HG03280 (cell line): ENCODE data around the gene C5orf34.
A peak's percentile ranks its signal among the peaks of the same experiment; 100 is the strongest.
"Not testable (repeated sequence)": the region's sequence is repeated elsewhere in the genome, so short reads cannot be mapped to it uniquely, and the experiment has no call there.

Source experiments
- ATAC-seq: cut with Tn5 transposase; IDR thresholded peaks from one replicate; pipeline ENCODE4 v1.9.1; 2021; ENCODE audit warnings: mild to moderate bottlenecking, moderate library complexity; ENCODE audit not compliant: unreplicated experiment

C5orf34 gene

DNA sequence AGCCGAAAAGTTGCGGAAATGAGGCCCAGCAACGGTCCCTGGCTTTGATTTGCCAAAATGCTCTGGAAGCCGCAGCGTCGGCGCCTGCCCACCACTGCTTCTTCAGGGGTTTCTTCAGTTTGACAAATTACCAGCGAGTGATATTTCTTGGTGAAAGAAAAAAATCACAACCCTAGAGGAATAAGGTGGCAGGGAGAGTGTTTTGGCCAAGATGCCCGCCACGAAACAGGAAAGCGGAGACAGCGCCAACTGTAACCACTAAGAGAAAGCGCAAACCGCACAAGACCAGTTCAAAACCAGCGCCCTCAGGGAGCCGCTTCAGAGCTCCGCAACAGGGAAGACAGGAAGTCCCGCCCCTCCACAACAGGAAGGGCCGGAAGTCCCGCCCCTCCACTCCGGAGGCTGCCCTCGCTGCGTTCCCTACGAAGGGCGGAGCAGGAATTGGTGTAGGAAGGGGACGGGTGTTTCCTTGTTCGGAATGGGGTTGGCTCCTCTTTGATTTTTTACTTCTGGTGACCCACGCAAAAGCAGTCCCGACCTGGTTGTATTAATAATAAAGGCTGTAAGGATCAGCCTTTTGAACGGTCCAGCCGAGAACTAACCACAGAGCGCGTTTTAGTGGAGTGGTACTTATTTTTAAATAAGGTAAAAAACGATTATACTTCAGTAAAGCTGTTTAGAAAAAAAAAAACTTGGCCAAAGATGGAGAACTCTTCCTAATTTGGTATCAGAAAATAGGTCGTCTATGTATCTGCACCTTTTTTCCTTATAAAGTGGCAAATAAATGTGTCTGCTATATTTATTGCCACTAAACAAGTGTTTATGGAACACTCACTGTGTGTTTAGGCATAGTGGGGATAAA, at the start of gene C5orf34:
Gene C5orf34, minus strand, starts transcription at position 333 of the 862 bp plus-strand sequence. CDS start 5,809 bp downstream, outside the sequence.
- peak; percentile 99 for ATAC-seq

GRCh38 chr5:43564289-43564850, 49.4 kb upstream of the C5orf34 start:
- ATAC-seq: no peak

DNA sequence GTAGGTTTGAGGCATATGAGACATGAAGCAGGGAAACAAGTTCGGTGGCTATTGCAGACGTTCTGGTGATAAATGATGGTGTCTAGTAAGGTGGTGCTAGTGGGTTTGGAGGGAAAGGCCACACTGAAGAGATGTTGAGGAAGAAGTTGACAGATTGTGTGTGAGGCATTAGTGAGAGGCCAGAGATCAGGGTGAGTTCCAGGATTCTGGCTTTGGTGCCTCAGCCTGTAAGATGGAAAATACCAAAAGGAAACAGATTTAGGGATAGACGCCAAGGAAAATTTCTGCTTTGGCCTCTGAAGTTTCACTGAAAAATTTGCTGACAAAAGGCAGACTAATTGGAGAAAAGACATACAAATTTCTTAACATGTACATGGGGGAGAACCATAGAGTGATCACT, 48.4 kb upstream of the C5orf34 start:
- no peak for ATAC-seq

DNA sequence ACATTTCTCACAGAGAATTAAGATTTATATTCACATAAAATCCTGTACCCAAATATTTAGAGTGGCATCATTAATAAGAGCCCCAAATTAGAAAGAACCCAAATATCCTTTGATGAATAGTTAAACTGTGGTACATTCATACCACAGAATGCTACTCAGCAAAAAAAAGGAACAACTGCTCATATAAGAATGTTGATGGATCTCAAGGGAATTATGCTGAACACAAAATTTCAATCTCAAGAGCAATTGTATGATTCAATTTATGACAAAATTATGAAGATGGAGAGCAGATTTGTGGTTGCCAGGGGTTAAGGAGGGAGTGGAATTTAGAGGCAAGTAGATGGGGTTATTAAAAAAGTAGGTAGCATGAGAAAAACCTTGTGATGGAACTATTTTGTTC, 46.4 kb upstream of the C5orf34 start:
- no peak for ATAC-seq

- ATAC-seq: no peak
These were observed 45.2 kb upstream of the C5orf34 start for GRCh38 chr5:43560128-43560527.

GRCh38 chr5:43556857-43557542, 42.1 kb upstream of the C5orf34 start, which contains the start of gene PAIP1:
Gene PAIP1, minus strand, starts transcription at chr5:43557077. Its CDS starts 231 bp downstream, at chr5:43556846.
- ATAC-seq: peak; percentile 74

DNA sequence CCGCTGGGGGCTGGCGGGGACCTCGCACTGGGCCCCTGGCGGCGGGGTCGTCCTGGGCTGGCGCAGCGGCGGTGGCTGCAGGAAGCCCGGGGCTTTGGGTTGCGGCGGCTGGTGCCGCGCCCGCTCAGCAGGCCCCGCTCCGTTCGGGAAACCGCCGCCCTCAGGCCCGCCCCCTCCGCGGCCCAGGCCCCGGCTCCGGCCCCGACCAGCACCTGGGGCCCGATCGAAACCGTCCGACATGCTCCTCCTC, 41.6 kb upstream of the C5orf34 start:
- peak; percentile 93 for ATAC-seq

GRCh38 chr5:43555895-43556606, 41.1 kb upstream of the C5orf34 start:
- ATAC-seq: peak; percentile 0

- ATAC-seq: no peak
These were observed 39.5 kb upstream of the C5orf34 start for GRCh38 chr5:43554497-43554896.

DNA sequence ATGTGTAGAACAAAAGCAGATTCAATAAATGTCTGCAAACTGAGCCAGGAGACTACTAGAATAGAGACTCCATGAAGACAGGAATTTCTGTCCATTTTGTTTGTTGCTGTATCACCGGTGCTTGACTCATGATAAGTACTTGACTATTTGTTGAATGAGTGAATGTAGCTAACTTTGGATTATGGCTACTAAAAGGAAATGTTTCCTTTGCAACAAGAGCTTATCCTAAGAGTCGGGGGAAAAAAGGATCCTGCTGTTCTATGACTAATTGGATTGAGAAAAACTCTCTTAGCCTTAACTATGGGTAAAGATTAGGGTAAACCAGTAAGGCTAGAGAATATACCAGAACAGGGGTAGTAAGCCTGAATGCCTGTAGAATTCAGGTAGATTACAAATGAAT, 38.4 kb upstream of the C5orf34 start:
- ATAC-seq: no peak

GRCh38 chr5:43551731-43552130, 36.8 kb upstream of the C5orf34 start:
- no peak for ATAC-seq

- not testable (repeated sequence) for ATAC-seq
These were observed 34.3 kb upstream of the C5orf34 start for GRCh38 chr5:43549272-43549671.

DNA sequence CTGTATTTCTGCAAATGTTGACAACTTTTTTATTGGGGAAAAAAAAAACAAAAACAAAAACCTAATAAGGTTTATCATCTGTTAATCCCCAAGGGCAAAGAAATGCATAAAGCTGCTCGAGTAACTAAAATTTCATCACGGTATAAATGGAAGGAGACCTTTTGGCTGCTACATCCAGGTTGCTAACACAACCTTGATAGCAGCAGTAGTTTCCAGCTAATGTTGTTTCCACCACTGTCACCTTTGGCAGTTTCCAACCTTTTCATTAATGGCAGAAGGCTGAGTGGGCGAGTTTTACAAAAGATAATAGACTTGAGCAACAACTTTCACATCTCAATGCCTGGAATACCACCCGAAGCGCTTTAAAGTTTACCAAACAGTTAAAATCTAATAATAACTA, 33.4 kb upstream of the C5orf34 start:
- no peak for ATAC-seq

DNA sequence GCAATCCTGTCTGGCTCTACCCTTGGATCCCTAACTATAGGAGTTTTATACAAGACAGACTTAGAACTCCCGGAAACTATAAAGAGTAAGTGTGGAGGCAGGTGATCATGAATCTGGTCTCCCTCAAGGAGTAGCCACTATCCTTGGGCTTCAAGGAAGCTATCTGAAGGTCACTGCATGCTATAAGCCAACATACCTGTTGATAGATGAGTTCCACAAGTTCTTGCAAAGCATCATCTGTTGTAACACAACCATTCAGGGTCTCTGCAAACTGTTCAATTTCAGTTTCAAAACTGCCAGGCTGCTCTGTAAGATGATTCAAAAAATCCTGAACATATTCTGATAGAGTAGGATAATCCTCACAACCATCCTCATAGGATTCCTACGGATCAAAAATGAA, 32.6 kb upstream of the C5orf34 start:
- no peak for ATAC-seq

- no peak for ATAC-seq
These were observed 28.5 kb upstream of the C5orf34 start for GRCh38 chr5:43543434-43543833.

DNA sequence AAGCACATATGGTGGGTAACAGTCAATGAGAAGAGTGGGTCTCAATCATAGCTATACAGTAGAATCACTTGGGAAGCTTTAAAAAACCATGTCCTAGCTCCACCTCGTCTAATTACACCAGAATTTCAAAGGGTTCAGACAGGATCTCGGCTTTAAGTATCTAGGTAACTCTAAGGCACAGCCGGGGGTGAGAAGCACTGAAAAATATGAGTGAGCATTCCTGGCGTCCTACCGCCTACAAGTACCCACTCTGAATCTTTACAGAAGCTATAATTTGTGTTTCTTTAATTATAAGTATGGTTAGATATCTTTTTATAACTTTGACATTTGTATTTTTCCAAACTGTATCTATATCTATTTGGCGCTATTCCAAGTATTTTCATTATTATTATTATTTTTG, 25.8 kb upstream of the C5orf34 start:
- ATAC-seq: no peak

GRCh38 chr5:43536972-43537371, 22.0 kb upstream of the C5orf34 start:
- no peak for ATAC-seq

DNA sequence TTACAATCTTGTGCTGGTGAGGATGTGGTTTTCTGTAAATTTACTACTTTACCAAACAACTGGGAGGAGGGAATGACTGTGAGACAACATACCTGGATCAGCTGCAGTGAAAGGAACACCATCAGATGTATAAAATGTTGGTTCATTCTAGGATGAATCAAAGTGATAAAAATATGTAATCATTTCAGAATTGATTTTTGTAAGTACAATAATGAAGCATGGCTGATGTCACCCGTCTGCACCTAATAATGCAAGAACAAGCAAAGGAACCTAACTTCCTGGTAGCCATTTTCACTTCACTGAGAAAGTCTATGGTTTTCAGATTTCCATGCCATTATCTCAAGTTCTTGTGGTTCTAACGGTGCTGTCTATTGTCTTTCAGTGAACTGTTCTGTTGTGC, 18.7 kb upstream of the C5orf34 start:
- ATAC-seq: no peak

- ATAC-seq: no peak
These were observed 15.7 kb upstream of the C5orf34 start for GRCh38 chr5:43530648-43531047.

GRCh38 chr5:43523662-43524072, 8.7 kb upstream of the C5orf34 start:
- ATAC-seq: no peak

DNA sequence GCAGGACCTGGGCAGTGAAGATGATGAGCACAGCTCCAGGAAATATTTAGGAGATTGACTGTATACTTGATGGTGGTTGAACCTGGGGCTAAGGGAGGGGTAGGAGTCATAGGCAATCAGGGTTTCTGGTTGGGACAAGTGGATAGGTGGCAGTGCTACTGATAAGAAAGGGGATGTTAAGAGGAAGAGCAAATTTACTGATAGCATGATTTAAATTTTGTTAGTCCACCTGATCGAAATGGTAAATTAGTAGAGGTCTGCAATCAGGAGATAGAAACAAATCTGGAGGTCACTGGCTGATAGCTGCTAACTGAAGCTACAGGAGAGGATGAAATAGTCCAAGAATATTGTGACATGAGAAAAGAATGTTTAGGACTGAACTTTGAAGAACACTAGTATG, 5.7 kb upstream of the C5orf34 start:
- no peak for ATAC-seq
